Esophagus muscularis mucosa (tissue), 3 donors: ENCODE results near the gene OR6M1.

Experiments
- POLR2A ChIP-seq: fragments of 450-650 bp; IDR thresholded peaks from one replicate; pipeline ENCODE4 v1.6.1; 2017; ENCODE audit warnings: antibody characterized with exemption, moderate library complexity, mild to moderate bottlenecking, low read depth
- POLR2AphosphoS5 ChIP-seq, 2 donors: sonication (generic); formaldehyde crosslinking; IDR thresholded peaks; one replicate each; pipeline ENCODE4 v1.6.1; 2017; ENCODE audit warnings: antibody characterized with exemption in 2 of 2
- TF ChIP-seq, protein P1 (sequence below), 3 experiments: fragments of 200-600 bp in 2 of 3; fragments of 450-650 bp in 1 of 3; sonication (generic) in 2 of 3; IDR thresholded peaks; one replicate each; pipeline ENCODE4 v1.5.1; 2017 to 2019; ENCODE audit warnings: antibody characterized with exemption in 3 of 3, mild to moderate bottlenecking in 2 of 3, moderate library complexity in 1 of 3

DNA sequence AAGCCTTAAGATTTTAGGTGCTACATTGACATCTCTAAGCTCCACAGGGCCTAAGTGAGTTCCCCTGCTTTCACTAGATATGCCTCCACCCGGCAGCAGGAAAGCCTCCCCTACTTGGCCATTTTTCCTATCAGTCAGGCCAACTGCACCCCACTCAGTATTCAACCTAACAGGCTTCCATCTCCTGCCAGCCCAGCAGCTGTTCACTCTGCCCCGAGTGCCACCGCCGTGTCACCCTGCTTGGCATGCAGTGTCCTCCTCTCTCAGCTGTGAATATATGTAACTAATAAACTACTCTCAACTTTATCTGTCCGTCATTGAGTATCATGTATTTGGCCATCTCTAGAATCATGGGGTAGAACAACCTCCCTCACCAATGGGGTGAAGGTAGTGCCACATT is 9.0 kb upstream of the OR6M1 start:
- TF ChIP-seq POLR2A (no peak), POLR2AphosphoS5 (IDR thresholded peaks at IDR 0.05) (no peak)
- TF ChIP-seq, protein P1, sequence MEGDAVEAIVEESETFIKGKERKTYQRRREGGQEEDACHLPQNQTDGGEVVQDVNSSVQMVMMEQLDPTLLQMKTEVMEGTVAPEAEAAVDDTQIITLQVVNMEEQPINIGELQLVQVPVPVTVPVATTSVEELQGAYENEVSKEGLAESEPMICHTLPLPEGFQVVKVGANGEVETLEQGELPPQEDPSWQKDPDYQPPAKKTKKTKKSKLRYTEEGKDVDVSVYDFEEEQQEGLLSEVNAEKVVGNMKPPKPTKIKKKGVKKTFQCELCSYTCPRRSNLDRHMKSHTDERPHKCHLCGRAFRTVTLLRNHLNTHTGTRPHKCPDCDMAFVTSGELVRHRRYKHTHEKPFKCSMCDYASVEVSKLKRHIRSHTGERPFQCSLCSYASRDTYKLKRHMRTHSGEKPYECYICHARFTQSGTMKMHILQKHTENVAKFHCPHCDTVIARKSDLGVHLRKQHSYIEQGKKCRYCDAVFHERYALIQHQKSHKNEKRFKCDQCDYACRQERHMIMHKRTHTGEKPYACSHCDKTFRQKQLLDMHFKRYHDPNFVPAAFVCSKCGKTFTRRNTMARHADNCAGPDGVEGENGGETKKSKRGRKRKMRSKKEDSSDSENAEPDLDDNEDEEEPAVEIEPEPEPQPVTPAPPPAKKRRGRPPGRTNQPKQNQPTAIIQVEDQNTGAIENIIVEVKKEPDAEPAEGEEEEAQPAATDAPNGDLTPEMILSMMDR (IDR thresholded peaks at IDR 0.05): no peak
